ENCODE results near the gene RPL26. TPM values are rescaled to one million over a fixed set of nuclear protein-coding genes. Genes with fewer than 3 reads are reported as not detected.

RPL26 gene
- polyA plus RNA-seq (2013, experiment 1 of 2) = 6,000 TPM
- polyA plus RNA-seq (2013, experiment 2 of 2) = 5,819 TPM

DNA sequence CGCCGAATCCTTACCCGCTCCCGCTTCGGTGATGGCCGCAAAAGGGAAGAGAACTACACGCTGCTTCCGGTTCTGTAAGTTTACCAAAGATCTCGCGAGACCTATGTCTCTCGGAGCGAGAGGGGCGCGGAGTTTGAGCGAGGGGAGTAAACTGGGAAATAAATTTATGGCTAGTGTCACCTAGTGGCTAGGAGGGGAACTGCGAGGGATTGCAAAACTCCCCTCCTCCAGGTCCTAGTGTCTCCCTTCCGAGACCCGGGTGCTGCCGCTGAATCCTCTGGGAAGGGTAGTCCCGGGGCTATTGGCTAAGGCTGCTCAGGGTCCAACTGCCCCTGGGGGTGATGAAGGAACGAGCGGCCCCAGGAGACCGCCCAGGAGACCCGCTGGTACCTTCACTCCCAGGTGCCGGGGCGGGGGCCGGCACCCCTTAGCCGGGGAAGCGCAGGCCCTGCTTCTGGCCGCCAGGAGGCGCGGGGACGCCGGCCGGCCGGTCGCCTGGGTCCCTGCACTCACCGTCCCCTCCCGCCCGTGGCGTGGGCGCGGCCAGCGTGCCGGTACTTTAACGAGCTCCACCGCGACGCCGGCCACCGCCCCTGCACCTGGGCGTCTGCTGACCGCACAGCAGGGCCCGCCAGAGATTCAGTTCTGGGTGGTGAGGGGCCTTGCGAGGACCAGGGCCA, at the start of gene RPL26:
Gene RPL26 (minus strand): TSS at position 51 of the 680 bp plus-strand sequence. CDS start 883 bp downstream, outside the sequence.
- Histone ChIP-seq H3K27ac (ENCODE audit: low read length, poor library complexity, severe bottlenecking) (peak within 1 kb of the TSS; percentile 95), H3K36me3 (ENCODE audit: control insufficient read depth in 1 of 2, insufficient read depth in 2 of 2, low read depth in 1 of 2, low read length in 2 of 2) (peaks cover 10 to 38% of the 10 kb centered on the region in 2 experiments), H3K79me1 (replicated peaks; ENCODE audit: low read length, poor library complexity, severe bottlenecking) (no peaks in the 10 kb centered on the region), H3K14ac (ENCODE audit: low read length in 2 of 2) (peak within 1 kb of the TSS in 1 of 2 experiments; percentile 99), H2BK5ac (ENCODE audit: low read depth, low read length, poor library complexity, severe bottlenecking) (peak within 1 kb of the TSS; percentile 98), H4K8ac (ENCODE audit: low read length) (peak within 1 kb of the TSS; percentile 97), H2BK15ac (ENCODE audit: low read depth, poor library complexity, severe bottlenecking) (peak within 1 kb of the TSS; percentile 96), H2BK120ac (ENCODE audit: low read depth, low read length) (peak within 1 kb of the TSS; percentile 89), H3K18ac (ENCODE audit: low read depth in 1 of 2, low read length in 2 of 2) (peak within 1 kb of the TSS; percentile 78 to 98), H2AK5ac (ENCODE audit: low read length, severe bottlenecking) (no peak within 1 kb of the TSS), H2BK12ac (ENCODE audit: low read length in 2 of 2) (peak within 1 kb of the TSS; percentile 20 to 52), H3K4me2 (ENCODE audit: low read length, poor library complexity, severe bottlenecking) (peak within 1 kb of the TSS; percentile 80), H3K9ac (ENCODE audit: low read length) (peak within 1 kb of the TSS; percentile 98), H3K4ac (ENCODE audit: low read depth in 1 of 2, low read length in 2 of 2) (peak within 1 kb of the TSS; percentile 83 to 88), H4K91ac (ENCODE audit: low read length) (peak within 1 kb of the TSS; percentile 93), H2AFZ (ENCODE audit: low read depth, low read length) (peak within 1 kb of the TSS; percentile 59), H3K4me3 (ENCODE audit: insufficient read depth in 1 of 2, low read depth in 1 of 2, low read length in 2 of 2) (peak within 1 kb of the TSS; percentile 80 to 96), H3K23ac (ENCODE audit: low read length in 2 of 2) (peak within 1 kb of the TSS in 1 of 2 experiments; percentile 95), H3K9me3 (ENCODE audit: control insufficient read depth, low read length) (no peaks in the 10 kb centered on the region), H3K4me1 (ENCODE audit: control insufficient read depth, insufficient read depth, low read depth, low read length) (peaks cover 16% of the 10 kb centered on the region), H3K27me3 (ENCODE audit: control insufficient read depth in 1 of 2, insufficient read depth in 1 of 2, low read length in 2 of 2) (no peaks in the 10 kb centered on the region)
- under 1% methylated on average over 52 of the region's 55 CpGs for WGBS
- DNase-seq = peak; percentile 99

DNA sequence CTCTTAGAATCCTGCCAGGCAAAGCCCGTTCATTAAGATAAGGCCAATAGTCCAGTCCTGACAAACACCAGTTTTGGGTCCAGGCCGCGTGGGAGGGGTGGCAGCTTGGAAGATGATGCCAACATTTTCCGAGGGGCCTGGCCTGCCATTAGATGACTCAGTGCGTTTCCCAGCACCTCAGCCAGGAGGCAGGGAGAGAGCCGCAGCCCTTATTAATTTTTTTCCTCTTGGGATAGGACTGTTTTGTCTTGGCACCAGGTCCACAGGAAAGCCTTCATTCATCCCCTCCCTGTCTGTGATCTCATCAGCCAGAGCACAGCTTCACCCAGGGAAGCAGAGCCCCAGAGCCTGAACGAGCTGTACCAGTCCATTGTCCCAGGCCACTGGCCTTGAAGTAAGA, 48.0 kb upstream of the RPL26 start:
- Histone ChIP-seq H2BK120ac (ENCODE audit: low read depth, low read length) (no peak overlapping the region), H2AFZ (ENCODE audit: low read depth, low read length) (no peak overlapping the region), H3K4ac (ENCODE audit: low read depth in 1 of 2, low read length in 2 of 2) (no peak overlapping the region), H3K79me1 (replicated peaks; ENCODE audit: low read length, poor library complexity, severe bottlenecking) (no peaks in the 10 kb centered on the region), H3K9me3 (ENCODE audit: control insufficient read depth, low read length) (no peaks in the 10 kb centered on the region), H2BK12ac (ENCODE audit: low read length in 2 of 2) (no peak overlapping the region), H2AK5ac (ENCODE audit: low read length, severe bottlenecking) (no peak overlapping the region), H3K4me3 (ENCODE audit: insufficient read depth in 1 of 2, low read depth in 1 of 2, low read length in 2 of 2) (no peak overlapping the region), H4K91ac (ENCODE audit: low read length) (no peak overlapping the region), H3K36me3 (ENCODE audit: control insufficient read depth in 1 of 2, insufficient read depth in 2 of 2, low read depth in 1 of 2, low read length in 2 of 2) (no peaks in the 10 kb centered on the region), H3K27ac (ENCODE audit: low read length, poor library complexity, severe bottlenecking) (no peak overlapping the region), H3K4me1 (ENCODE audit: control insufficient read depth, insufficient read depth, low read depth, low read length) (no peaks in the 10 kb centered on the region), H3K27me3 (ENCODE audit: control insufficient read depth in 1 of 2, insufficient read depth in 1 of 2, low read length in 2 of 2) (no peaks in the 10 kb centered on the region), H3K18ac (ENCODE audit: low read depth in 1 of 2, low read length in 2 of 2) (no peak overlapping the region), H3K9ac (ENCODE audit: low read length) (peak overlapping the region; percentile 63), H3K14ac (ENCODE audit: low read length in 2 of 2) (no peak overlapping the region), H3K23ac (ENCODE audit: low read length in 2 of 2) (no peak overlapping the region), H3K4me2 (ENCODE audit: low read length, poor library complexity, severe bottlenecking) (no peak overlapping the region), H2BK5ac (ENCODE audit: low read depth, low read length, poor library complexity, severe bottlenecking) (no peak overlapping the region), H2BK15ac (ENCODE audit: low read depth, poor library complexity, severe bottlenecking) (no peak overlapping the region), H4K8ac (ENCODE audit: low read length) (no peak overlapping the region)
- DNase-seq = no peak
- 86% methylated on average over 7 of the region's 7 CpGs for WGBS

DNA sequence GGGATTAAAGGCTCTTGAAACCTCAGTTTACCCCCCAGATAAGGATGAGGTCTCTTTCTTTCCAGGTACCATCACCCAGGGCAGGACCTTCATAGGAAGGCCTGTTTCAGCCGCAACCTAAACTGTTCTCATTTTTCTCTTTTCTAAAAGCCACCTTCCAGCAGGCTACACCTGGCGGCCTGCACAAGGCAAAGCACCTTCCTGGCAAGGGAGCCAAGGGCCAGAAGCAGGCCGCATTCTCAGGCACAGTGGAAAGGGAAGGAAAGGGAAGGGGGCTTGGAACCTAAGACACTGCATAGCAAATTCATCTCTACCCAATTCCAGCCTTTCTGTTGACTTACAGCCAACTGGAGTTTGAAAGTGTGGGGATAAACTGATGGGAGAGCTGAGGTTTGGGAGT, 43.8 kb upstream of the RPL26 start:
- no peak overlapping the region for H3K23ac ChIP-seq (ENCODE audit: low read length in 2 of 2)
- H3K14ac ChIP-seq (ENCODE audit: low read length in 2 of 2) = no peak overlapping the region
- H3K9ac ChIP-seq (ENCODE audit: low read length) = no peak overlapping the region
- DNase-seq = no peak
- no peak overlapping the region for H2BK15ac ChIP-seq (ENCODE audit: low read depth, poor library complexity, severe bottlenecking)
- no peak overlapping the region for H3K18ac ChIP-seq (ENCODE audit: low read depth in 1 of 2, low read length in 2 of 2)
- WGBS = 100% methylated on average over 1 of the region's 3 CpGs
- H3K4me3 ChIP-seq (ENCODE audit: insufficient read depth in 1 of 2, low read depth in 1 of 2, low read length in 2 of 2) = no peak overlapping the region
- H2BK12ac ChIP-seq (ENCODE audit: low read length in 2 of 2) = no peak overlapping the region
- H2AFZ ChIP-seq (ENCODE audit: low read depth, low read length) = no peak overlapping the region
- no peaks in the 10 kb centered on the region for H3K9me3 ChIP-seq (ENCODE audit: control insufficient read depth, low read length)
- no peak overlapping the region for H3K4ac ChIP-seq (ENCODE audit: low read depth in 1 of 2, low read length in 2 of 2)
- no peak overlapping the region for H2BK120ac ChIP-seq (ENCODE audit: low read depth, low read length)
- no peaks in the 10 kb centered on the region for H3K79me1 ChIP-seq (replicated peaks; ENCODE audit: low read length, poor library complexity, severe bottlenecking)
- H4K91ac ChIP-seq (ENCODE audit: low read length) = no peak overlapping the region
- H3K4me2 ChIP-seq (ENCODE audit: low read length, poor library complexity, severe bottlenecking) = no peak overlapping the region
- H2AK5ac ChIP-seq (ENCODE audit: low read length, severe bottlenecking) = no peak overlapping the region
- H2BK5ac ChIP-seq (ENCODE audit: low read depth, low read length, poor library complexity, severe bottlenecking) = no peak overlapping the region
- H4K8ac ChIP-seq (ENCODE audit: low read length) = no peak overlapping the region
- H3K27me3 ChIP-seq (ENCODE audit: control insufficient read depth in 1 of 2, insufficient read depth in 1 of 2, low read length in 2 of 2) = no peaks in the 10 kb centered on the region
- H3K4me1 ChIP-seq (ENCODE audit: control insufficient read depth, insufficient read depth, low read depth, low read length) = no peaks in the 10 kb centered on the region
- no peak overlapping the region for H3K27ac ChIP-seq (ENCODE audit: low read length, poor library complexity, severe bottlenecking)
- no peaks in the 10 kb centered on the region for H3K36me3 ChIP-seq (ENCODE audit: control insufficient read depth in 1 of 2, insufficient read depth in 2 of 2, low read depth in 1 of 2, low read length in 2 of 2)

DNA sequence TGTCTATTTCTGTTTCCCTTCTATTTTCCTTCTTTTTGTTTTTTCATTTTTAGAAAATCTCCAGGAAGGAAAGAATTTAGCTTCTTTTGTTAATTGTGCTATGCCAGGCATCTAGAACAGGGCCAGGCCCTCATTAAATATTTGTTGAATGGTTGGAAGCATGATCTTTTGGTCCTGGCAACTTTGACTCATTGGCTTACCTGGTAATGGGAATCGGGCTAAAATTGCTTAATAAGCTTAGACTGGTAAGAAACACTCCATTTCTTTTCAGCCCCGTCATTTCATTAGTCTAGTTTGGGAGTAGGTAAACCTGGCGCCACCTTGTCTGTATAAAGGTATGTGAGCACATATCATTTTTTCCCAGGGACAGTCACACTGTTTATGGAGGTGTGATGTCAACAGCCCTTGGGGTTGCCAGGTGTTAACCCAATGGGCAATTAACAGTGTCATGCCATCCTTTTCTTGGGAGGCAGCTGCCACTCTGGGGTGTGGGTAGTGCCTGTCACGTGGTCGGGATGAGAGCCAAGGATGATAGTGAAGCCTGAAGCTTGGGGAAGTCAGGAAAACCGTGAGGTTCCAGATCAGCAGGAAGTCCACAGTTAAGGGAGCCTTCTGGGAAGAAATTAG, 43.2 kb upstream of the RPL26 start:
- H3K18ac ChIP-seq (ENCODE audit: low read depth in 1 of 2, low read length in 2 of 2) = no peak overlapping the region
- H3K27me3 ChIP-seq (ENCODE audit: control insufficient read depth in 1 of 2, insufficient read depth in 1 of 2, low read length in 2 of 2) = peaks cover 0 to 4% of the 10 kb centered on the region in 2 experiments
- H2BK12ac ChIP-seq (ENCODE audit: low read length in 2 of 2) = no peak overlapping the region
- no peaks in the 10 kb centered on the region for H3K36me3 ChIP-seq (ENCODE audit: control insufficient read depth in 1 of 2, insufficient read depth in 2 of 2, low read depth in 1 of 2, low read length in 2 of 2)
- H2BK5ac ChIP-seq (ENCODE audit: low read depth, low read length, poor library complexity, severe bottlenecking) = no peak overlapping the region
- H2AFZ ChIP-seq (ENCODE audit: low read depth, low read length) = no peak overlapping the region
- H3K27ac ChIP-seq (ENCODE audit: low read length, poor library complexity, severe bottlenecking) = no peak overlapping the region
- no peaks in the 10 kb centered on the region for H3K9me3 ChIP-seq (ENCODE audit: control insufficient read depth, low read length)
- no peak for DNase-seq
- no peak overlapping the region for H3K9ac ChIP-seq (ENCODE audit: low read length)
- peak overlapping the region in 1 of 2 experiments; percentile 3 for H3K23ac ChIP-seq (ENCODE audit: low read length in 2 of 2)
- no peak overlapping the region for H3K4ac ChIP-seq (ENCODE audit: low read depth in 1 of 2, low read length in 2 of 2)
- no peak overlapping the region for H3K4me2 ChIP-seq (ENCODE audit: low read length, poor library complexity, severe bottlenecking)
- no peak overlapping the region for H2BK15ac ChIP-seq (ENCODE audit: low read depth, poor library complexity, severe bottlenecking)
- no peak overlapping the region for H3K4me3 ChIP-seq (ENCODE audit: insufficient read depth in 1 of 2, low read depth in 1 of 2, low read length in 2 of 2)
- H4K91ac ChIP-seq (ENCODE audit: low read length) = no peak overlapping the region
- no peaks in the 10 kb centered on the region for H3K79me1 ChIP-seq (replicated peaks; ENCODE audit: low read length, poor library complexity, severe bottlenecking)
- no peaks in the 10 kb centered on the region for H3K4me1 ChIP-seq (ENCODE audit: control insufficient read depth, insufficient read depth, low read depth, low read length)
- H4K8ac ChIP-seq (ENCODE audit: low read length) = no peak overlapping the region
- 79% methylated on average over 6 of the region's 6 CpGs for WGBS
- no peak overlapping the region for H2AK5ac ChIP-seq (ENCODE audit: low read length, severe bottlenecking)
- H2BK120ac ChIP-seq (ENCODE audit: low read depth, low read length) = no peak overlapping the region
- H3K14ac ChIP-seq (ENCODE audit: low read length in 2 of 2) = no peak overlapping the region
